Measurements from ENCODE around the gene RAD51B. TPM values are rescaled to one million over a fixed set of nuclear protein-coding genes. Genes with fewer than 3 reads are reported as not detected.

RAD51B gene
- total RNA-seq, 6 donors from 2014 or later = 10.6 to 63.9 (median 18.4) TPM

DNA sequence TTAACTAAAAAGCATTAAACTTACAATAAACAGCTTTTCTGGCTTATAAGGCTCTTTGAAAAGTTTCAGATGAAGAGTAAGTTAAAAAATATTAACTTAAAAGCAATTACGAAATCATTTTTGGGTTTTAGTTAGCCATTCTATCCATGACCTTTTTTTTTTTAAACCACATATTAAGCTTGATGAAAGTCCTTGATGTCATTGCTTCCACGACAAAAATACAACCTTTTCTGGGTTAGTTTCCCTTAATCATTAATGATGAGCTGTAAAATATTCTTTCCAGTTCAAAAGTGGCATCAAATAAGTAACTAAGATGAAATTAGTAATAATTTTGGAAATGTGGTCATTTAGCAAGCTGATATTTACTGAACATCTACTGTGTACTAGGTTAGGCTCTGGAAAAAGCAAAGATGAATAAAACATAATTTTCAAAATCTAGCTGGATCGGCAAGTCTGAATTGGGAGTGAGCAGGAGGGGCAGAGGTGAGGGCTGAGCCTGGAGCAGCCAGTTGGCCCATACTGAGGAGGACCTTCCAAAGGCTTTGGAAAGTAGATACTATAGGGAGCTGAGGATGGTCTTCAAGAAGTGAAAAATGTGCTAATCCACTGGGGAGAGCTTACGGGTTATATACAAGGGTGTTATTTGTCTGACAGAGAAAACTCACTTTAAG, 628.1 kb downstream of the RAD51B start:
- no peaks in the 10 kb centered on the region for H3K9me3 ChIP-seq
- no peak for DNase-seq
- H3K27ac ChIP-seq = no peak overlapping the region
- TF ChIP-seq, protein P1, sequence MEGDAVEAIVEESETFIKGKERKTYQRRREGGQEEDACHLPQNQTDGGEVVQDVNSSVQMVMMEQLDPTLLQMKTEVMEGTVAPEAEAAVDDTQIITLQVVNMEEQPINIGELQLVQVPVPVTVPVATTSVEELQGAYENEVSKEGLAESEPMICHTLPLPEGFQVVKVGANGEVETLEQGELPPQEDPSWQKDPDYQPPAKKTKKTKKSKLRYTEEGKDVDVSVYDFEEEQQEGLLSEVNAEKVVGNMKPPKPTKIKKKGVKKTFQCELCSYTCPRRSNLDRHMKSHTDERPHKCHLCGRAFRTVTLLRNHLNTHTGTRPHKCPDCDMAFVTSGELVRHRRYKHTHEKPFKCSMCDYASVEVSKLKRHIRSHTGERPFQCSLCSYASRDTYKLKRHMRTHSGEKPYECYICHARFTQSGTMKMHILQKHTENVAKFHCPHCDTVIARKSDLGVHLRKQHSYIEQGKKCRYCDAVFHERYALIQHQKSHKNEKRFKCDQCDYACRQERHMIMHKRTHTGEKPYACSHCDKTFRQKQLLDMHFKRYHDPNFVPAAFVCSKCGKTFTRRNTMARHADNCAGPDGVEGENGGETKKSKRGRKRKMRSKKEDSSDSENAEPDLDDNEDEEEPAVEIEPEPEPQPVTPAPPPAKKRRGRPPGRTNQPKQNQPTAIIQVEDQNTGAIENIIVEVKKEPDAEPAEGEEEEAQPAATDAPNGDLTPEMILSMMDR (IDR thresholded peaks at IDR 0.05) = no peak
- TF ChIP-seq POLR2A (IDR thresholded peaks at IDR 0.05) = no peak
- no peak for ATAC-seq (ENCODE audit: low FRiP score in 2 of 2)
- H3K4me3 ChIP-seq = no peak overlapping the region
- no peaks in the 10 kb centered on the region for H3K27me3 ChIP-seq
- H3K36me3 ChIP-seq = no peaks in the 10 kb centered on the region
- peaks cover 3 to 11% (median 7%) of the 10 kb centered on the region in 4 donors for H3K4me1 ChIP-seq
- WGBS, 2 donors = 77 to 83% methylated on average over 4 of the region's 4 CpGs

GRCh38 chr14:68448252-68448902, 628.8 kb downstream of the RAD51B start:
- 69 to 76% methylated on average over 3 of the region's 3 CpGs for WGBS, 2 donors
- Histone ChIP-seq H3K27me3 (no peaks in the 10 kb centered on the region), H3K36me3 (no peaks in the 10 kb centered on the region), H3K27ac (no peak overlapping the region), H3K9me3 (no peaks in the 10 kb centered on the region), H3K4me1 (peaks cover 3 to 11% (median 7%) of the 10 kb centered on the region in 4 donors), H3K4me3 (no peak overlapping the region)
- ATAC-seq (ENCODE audit: low FRiP score in 2 of 2) (no peak), DNase-seq (no peak)
- TF ChIP-seq EP300 (IDR thresholded peaks at IDR 0.05) = no peak
- TF ChIP-seq POLR2AphosphoS5 (IDR thresholded peaks at IDR 0.05) = no peak
- no peak for TF ChIP-seq POLR2A (IDR thresholded peaks at IDR 0.05)
- TF ChIP-seq, protein P1 (IDR thresholded peaks at IDR 0.05) = no peak

DNA sequence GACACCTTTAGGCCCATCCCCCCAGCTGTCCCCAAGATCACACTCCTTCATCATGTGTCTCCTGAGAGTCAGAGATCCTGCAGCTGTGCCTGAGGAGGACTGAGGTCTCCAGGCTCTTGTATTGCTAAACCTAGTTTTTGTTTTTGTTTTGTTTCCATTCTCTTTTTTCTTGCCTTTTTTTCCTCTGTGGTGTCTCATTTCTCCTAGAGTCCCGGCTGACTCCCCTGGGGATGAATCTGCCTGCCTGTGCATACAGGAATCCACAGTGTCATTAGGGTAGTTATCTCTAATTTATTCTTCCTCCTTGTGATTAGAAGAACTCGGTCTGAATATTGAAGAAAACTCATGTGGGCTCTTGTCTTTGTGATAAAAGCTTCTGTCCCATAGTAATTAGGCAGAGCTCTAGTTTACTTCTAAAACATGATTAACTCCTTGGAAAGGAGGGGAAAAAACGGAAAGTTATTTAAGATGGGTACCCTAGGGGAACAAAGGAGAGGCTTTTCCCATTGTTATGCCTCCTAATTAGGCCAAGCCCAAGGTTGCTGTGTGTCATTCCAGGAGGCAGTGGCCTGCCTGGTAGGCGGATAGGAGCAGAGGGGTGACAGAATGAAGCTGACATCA, 630.1 kb downstream of the RAD51B start:
- WGBS, 2 donors = 75 to 81% methylated on average over 4 of the region's 4 CpGs
- peaks cover 3 to 11% (median 7%) of the 10 kb centered on the region in 4 donors for H3K4me1 ChIP-seq
- TF ChIP-seq POLR2A (IDR thresholded peaks at IDR 0.05) (no peak), EP300 (IDR thresholded peaks at IDR 0.05) (no peak), POLR2AphosphoS5 (IDR thresholded peaks at IDR 0.05) (no peak)
- TF ChIP-seq, protein P1 (IDR thresholded peaks at IDR 0.05) = no peak

DNA sequence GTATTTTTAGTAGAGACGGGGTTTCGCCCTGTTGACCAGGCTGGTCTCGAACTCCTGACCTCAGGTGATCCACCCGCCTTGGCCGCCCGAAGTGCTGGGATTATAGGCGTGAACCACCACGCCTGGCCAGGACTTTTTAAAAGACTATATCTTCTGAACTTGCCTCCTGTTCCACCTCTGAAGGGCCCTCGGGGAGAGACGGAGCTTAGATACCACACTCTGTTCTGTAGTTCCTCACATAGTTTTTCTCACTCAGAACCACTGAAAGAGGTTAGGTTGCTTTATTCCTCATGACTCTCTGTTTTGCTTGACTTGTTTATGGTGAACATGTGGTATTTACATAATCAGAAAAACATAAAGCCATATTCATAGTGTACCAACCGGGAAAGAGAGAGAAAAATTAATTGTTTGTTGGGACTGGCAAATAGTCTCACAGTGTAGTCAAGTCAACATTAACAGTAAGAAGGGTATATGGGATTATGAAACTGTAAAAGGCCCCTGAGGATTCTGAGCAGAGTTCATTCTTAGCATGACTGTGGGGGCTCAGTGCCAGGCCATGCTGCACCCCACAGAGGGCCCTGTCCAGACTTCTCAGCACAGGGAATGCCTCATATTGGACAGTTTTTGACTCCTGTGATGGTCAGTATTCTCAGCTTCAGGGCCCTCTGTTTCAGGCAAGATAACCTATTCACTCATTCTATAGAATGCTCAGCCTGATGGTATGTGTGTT, 631.0 kb downstream of the RAD51B start:
- DNase-seq (no peak), ATAC-seq (ENCODE audit: low FRiP score in 2 of 2) (no peak)
- WGBS, 2 donors = 96% methylated on average over 7 to 11 of the region's 11 CpGs
- peaks cover 3 to 11% (median 7%) of the 10 kb centered on the region in 4 donors for H3K4me1 ChIP-seq
- no peaks in the 10 kb centered on the region for H3K27me3 ChIP-seq
- H3K36me3 ChIP-seq = no peaks in the 10 kb centered on the region
- no peak overlapping the region for H3K27ac ChIP-seq
- no peak overlapping the region for H3K4me3 ChIP-seq
- TF ChIP-seq EP300 (IDR thresholded peaks at IDR 0.05) (no peak), POLR2A (IDR thresholded peaks at IDR 0.05) (no peak), POLR2AphosphoS5 (IDR thresholded peaks at IDR 0.05) (no peak)
- TF ChIP-seq, protein P1 (IDR thresholded peaks at IDR 0.05) = no peak
- peaks cover 0 to 11% (median 7%) of the 10 kb centered on the region in 4 donors for H3K9me3 ChIP-seq

More for the DNA sequence above, 630.1 kb downstream of the RAD51B start:
- no peak overlapping the region for H3K4me3 ChIP-seq
- H3K9me3 ChIP-seq = peaks cover 0 to 4% (median 3%) of the 10 kb centered on the region in 4 donors
- H3K27me3 ChIP-seq = no peaks in the 10 kb centered on the region
- ATAC-seq (ENCODE audit: low FRiP score in 2 of 2) (no peak), DNase-seq (no peak)
- H3K36me3 ChIP-seq = no peaks in the 10 kb centered on the region
- H3K27ac ChIP-seq = no peak overlapping the region

Data from upper lobe of left lung (tissue), 6 donors.